IMR-90 (cell line): ENCODE data around the gene CMPK2. TPM values are rescaled to one million over a fixed set of nuclear protein-coding genes. Genes with fewer than 3 reads are reported as not detected.

Source experiments
- ATAC-seq: fragments of 200-7000 bp; cut with Tn5 transposase; 2 replicates; pipeline ENCODE4 v1.9.1; 2020; ENCODE audit warnings: low read depth, mild to moderate bottlenecking, moderate library complexity
- BruUV-seq: library from RNA; stranded (reverse); fragments of 400-500 nt; replicated peaks from 2 replicates; lab custom pipeline; 2021; lab: Mats Ljungman, UMichigan
- CTCF ChIA-PET: fragments of 300-600 bp; formaldehyde crosslinking; extraction: SDS; loops from one replicate; lab custom pipeline; 2021; ENCODE audit warnings: antibody characterized with exemption; lab: Yijun Ruan, JAX
- POLR2A ChIA-PET: fragments of 300-600 bp; sonication (Branson Sonifier 250); formaldehyde crosslinking; loops from one replicate; lab custom pipeline; 2022; ENCODE audit warnings: antibody characterized with exemption; ENCODE audit not compliant: unreplicated experiment; lab: Charles Lee
- DNase-seq: peaks from one replicate; pipeline ENCODE4 v3.0.0; 2013
- H2AFZ ChIP-seq: replicated peaks from 2 replicates; pipeline ENCODE3; 2013; ENCODE audit warnings: low read length, mild to moderate bottlenecking; ENCODE audit not compliant: poor library complexity
- H2AK5ac ChIP-seq: 2 replicates; pipeline ENCODE4 v1.6.1; 2013; ENCODE audit warnings: low read depth, low read length, inconsistent platforms
- H2AK9ac ChIP-seq: replicated peaks from 2 replicates; pipeline ENCODE3; 2013; ENCODE audit warnings: mild to moderate bottlenecking, low read depth, low read length, moderate library complexity; ENCODE audit not compliant: poor library complexity
- H2BK120ac ChIP-seq: 2 replicates; pipeline ENCODE4 v1.6.1; 2013; ENCODE audit warnings: low read depth, low read length, inconsistent platforms
- H2BK15ac ChIP-seq: 3 replicates; pipeline ENCODE4 v1.6.1; 2013; ENCODE audit warnings: low read depth, low read length, inconsistent platforms
- H2BK20ac ChIP-seq: 2 replicates; pipeline ENCODE4 v1.6.1; 2013; ENCODE audit warnings: low read depth, mild to moderate bottlenecking, inconsistent platforms, low read length, moderate library complexity
- H2BK5ac ChIP-seq: 2 replicates; pipeline ENCODE4 v1.6.1; 2013; ENCODE audit warnings: mild to moderate bottlenecking, low read depth, low read length, inconsistent platforms; ENCODE audit not compliant: poor library complexity, severe bottlenecking
- H3K14ac ChIP-seq: replicated peaks from 2 replicates; pipeline ENCODE4 v1.6.1; 2013; ENCODE audit warnings: low read depth, low read length, inconsistent platforms
- H3K18ac ChIP-seq: 2 replicates; pipeline ENCODE4 v1.6.1; 2013; ENCODE audit warnings: low read depth, low read length, control low read depth
- H3K23ac ChIP-seq: 2 replicates; pipeline ENCODE4 v1.6.1; 2013; ENCODE audit warnings: low read depth, low read length, inconsistent platforms
- H3K27ac ChIP-seq: 2 replicates; pipeline ENCODE4 v1.5.1; 2013; ENCODE audit warnings: mild to moderate bottlenecking, control low read depth, low read length; ENCODE audit not compliant: insufficient read depth
- H3K27me3 ChIP-seq: 2 replicates; pipeline ENCODE4 v1.6.1; 2013; ENCODE audit warnings: low read length; ENCODE audit not compliant: control insufficient read depth, insufficient read depth
- H3K36me3 ChIP-seq: 2 replicates; pipeline ENCODE4 v1.6.1; 2013; ENCODE audit warnings: low read length, mixed read lengths; ENCODE audit not compliant: control insufficient read depth, insufficient read depth
- H3K4ac ChIP-seq: 2 replicates; pipeline ENCODE4 v1.6.1; 2013; ENCODE audit warnings: low read depth, low read length, inconsistent platforms
- H3K4me1 ChIP-seq: 2 replicates; pipeline ENCODE4 v1.6.1; 2013; ENCODE audit warnings: low read length, mixed read lengths; ENCODE audit not compliant: control insufficient read depth, insufficient read depth
- H3K4me2 ChIP-seq: 2 replicates; pipeline ENCODE4 v1.6.1; 2013; ENCODE audit warnings: low read depth, mild to moderate bottlenecking, control low read depth, low read length, moderate library complexity
- H3K4me3 ChIP-seq: 2 replicates; pipeline ENCODE4 v1.5.1; 2013; ENCODE audit warnings: low read depth, mild to moderate bottlenecking, control low read depth, low read length, moderate library complexity; ENCODE audit not compliant: insufficient read depth
- H3K56ac ChIP-seq: 2 replicates; pipeline ENCODE4 v1.6.1; 2013; ENCODE audit warnings: low read length, inconsistent platforms; ENCODE audit not compliant: insufficient read depth; ENCODE audit errors: extremely low read depth
- H3K79me1 ChIP-seq, 2 experiments: 2 replicates each; pipeline ENCODE4 v1.6.1; 2013; ENCODE audit warnings: low read length in 2 of 2, inconsistent platforms in 1 of 2, low read depth in 1 of 2
- H3K9ac ChIP-seq: 2 replicates; pipeline ENCODE4 v1.6.1; 2013; ENCODE audit warnings: low read depth, low read length, control low read depth
- H3K9me1 ChIP-seq: 2 replicates; pipeline ENCODE4 v1.6.1; 2013; ENCODE audit warnings: low read length, inconsistent platforms; ENCODE audit not compliant: insufficient read depth
- H3K9me3 ChIP-seq: 2 replicates; pipeline ENCODE4 v1.6.1; 2013; ENCODE audit warnings: low read length; ENCODE audit not compliant: control insufficient read depth, insufficient read depth
- H4K20me1 ChIP-seq: 2 replicates; pipeline ENCODE4 v1.6.1; 2013; ENCODE audit warnings: low read length, inconsistent platforms; ENCODE audit not compliant: insufficient read depth
- H4K5ac ChIP-seq: 2 replicates; pipeline ENCODE4 v1.6.1; 2013; ENCODE audit warnings: mild to moderate bottlenecking, low read depth, low read length, control low read depth
- H4K8ac ChIP-seq, 2 experiments: 2 replicates each; pipeline ENCODE4 v1.6.1; 2013; ENCODE audit warnings: low read depth in 2 of 2, low read length in 2 of 2, control low read depth in 1 of 2, inconsistent platforms in 1 of 2
- H4K91ac ChIP-seq: 2 replicates; pipeline ENCODE4 v1.6.1; 2013; ENCODE audit warnings: low read depth, low read length, inconsistent platforms; ENCODE audit not compliant: insufficient read depth
- BHLHE40 ChIP-seq: fragments of 150-350 bp; IDR thresholded peaks from 2 replicates; pipeline ENCODE4 v1.6.1; 2016; ENCODE audit warnings: mild to moderate bottlenecking, low read depth, low read length
- CEBPB ChIP-seq: IDR thresholded peaks from 2 replicates; pipeline ENCODE4 v1.6.1; 2012; ENCODE audit warnings: low read depth, low read length, improper control_type of control experiment
- CHD1 ChIP-seq: IDR thresholded peaks from 2 replicates; pipeline ENCODE4 v1.6.1; 2012; ENCODE audit warnings: low read depth, low read length, improper control_type of control experiment
- FOS ChIP-seq: fragments of 150-350 bp; IDR thresholded peaks from 2 replicates; pipeline ENCODE4 v1.6.1; 2016; ENCODE audit warnings: low read depth, low read length
- MAFK ChIP-seq: IDR thresholded peaks from 2 replicates; pipeline ENCODE4 v1.6.1; 2012; ENCODE audit warnings: low read depth, low read length, improper control_type of control experiment
- MAZ ChIP-seq: IDR thresholded peaks from 2 replicates; pipeline ENCODE4 v1.6.1; 2012; ENCODE audit warnings: low read depth, mild to moderate bottlenecking, low read length, improper control_type of control experiment, moderate library complexity, borderline replicate concordance
- MXI1 ChIP-seq: IDR thresholded peaks from 2 replicates; pipeline ENCODE4 v1.6.1; 2012; ENCODE audit warnings: low read depth, mild to moderate bottlenecking, low read length, moderate library complexity, borderline replicate concordance
- NFE2L2 ChIP-seq: fragments of 150-350 bp; IDR thresholded peaks from 2 replicates; pipeline ENCODE4 v1.6.1; 2016; ENCODE audit warnings: low read depth, mild to moderate bottlenecking, low read length
- POLR2A ChIP-seq: IDR thresholded peaks from 2 replicates; pipeline ENCODE4 v1.6.1; 2012; ENCODE audit warnings: mild to moderate bottlenecking, low read depth, low read length
- RAD21 ChIP-seq: IDR thresholded peaks from 2 replicates; pipeline ENCODE4 v1.6.1; 2012; ENCODE audit warnings: low read length, improper control_type of control experiment
- RCOR1 ChIP-seq: IDR thresholded peaks from 2 replicates; pipeline ENCODE4 v1.6.1; 2012; ENCODE audit warnings: mild to moderate bottlenecking, low read length, improper control_type of control experiment; ENCODE audit not compliant: insufficient replicate concordance
- RFX5 ChIP-seq: IDR thresholded peaks from 2 replicates; pipeline ENCODE4 v1.8.0; 2012; ENCODE audit warnings: low read depth, mild to moderate bottlenecking, low read length, moderate library complexity
- SMC3 ChIP-seq: fragments of 150-350 bp; IDR thresholded peaks from 2 replicates; pipeline ENCODE4 v1.6.1; 2016; ENCODE audit warnings: low read depth, mild to moderate bottlenecking, antibody characterized with exemption, low read length, moderate library complexity
- USF2 ChIP-seq: fragments of 150-350 bp; IDR thresholded peaks from 2 replicates; pipeline ENCODE4 v1.6.1; 2017; ENCODE audit warnings: mild to moderate bottlenecking, antibody characterized with exemption, low read length, low read depth
- WGBS, 2 experiments: methylation state at CpG; one replicate each; pipeline versions ENCODE4 v1.1.5 to v1.1.7; 2013; ENCODE audit warnings: missing lambda C conversion rate in 2 of 2; ENCODE audit not compliant: insufficient read length in 1 of 2; ENCODE audit errors: extremely low coverage in 2 of 2; 5-methylcytosine and 5-hydroxymethylcytosine counted together
- dilution Hi-C: fragments of 300-500 bp; cut with HindIII; formaldehyde crosslinking; loops from one replicate; pipeline ENCODE4 v1.14.3; 2018; ENCODE audit warnings: low sequenced_read_pairs; ENCODE audit not compliant: unreplicated experiment
- in situ Hi-C: fragments of 300-500 bp; cut with MboI; formaldehyde crosslinking; loops from 3 replicates; pipeline ENCODE4 v1.14.3; 2019; ENCODE audit warnings: low sequenced_read_pairs, inconsistent platforms, mixed read lengths
- intact Hi-C: fragments of 100-400 bp; cut with micrococcal nuclease; formaldehyde crosslinking; loops from 2 replicates; pipeline ENCODE4 v1.10.0; 2022
- polyA plus RNA-seq, 3 experiments: library from polyadenylated mRNA; depleted of rRNA; stranded (reverse); fragments of >200 nt; gene quantifications; 2 replicates each; pipeline ENCODE4 v1.2.3, GENCODE V29; 2012; ENCODE audit warnings: low replicate concordance in 1 of 3
- total RNA-seq: library from RNA; depleted of rRNA; stranded (reverse); fragments of >200 nt; gene quantifications from 2 replicates; pipeline ENCODE4 v1.2.3, GENCODE V29; 2012
- TF ChIP-seq, protein P1 (sequence below): fragments of 150-350 bp; IDR thresholded peaks from 2 replicates; pipeline ENCODE4 v1.6.1; 2016; ENCODE audit warnings: low read depth, mild to moderate bottlenecking, low read length, moderate library complexity, borderline replicate concordance
- TF ChIP-seq, protein P2 (sequence below): conservative IDR thresholded peaks from 2 replicates; pipeline ENCODE4 v1.5.1; 2012; ENCODE audit warnings: mild to moderate bottlenecking, low read depth, low read length, improper control_type of control experiment

The CMPK2 gene
- total and polyA plus RNA-seq, 2 of the 4 experiments (the other 2 are of a cell fraction): 0.03 to 0.18 TPM

- no peak overlapping the region for H4K5ac ChIP-seq
- no peaks in the 10 kb centered on the region for H3K27me3 ChIP-seq
- H2AK5ac ChIP-seq: no peak overlapping the region
- no peak overlapping the region for H3K9ac ChIP-seq
- no peak overlapping the region for H3K23ac ChIP-seq
- H3K56ac ChIP-seq: no peak overlapping the region
- no CpG with 5 or more reads among the region's 1 CpG for WGBS, 2 experiments
- CTCF ChIA-PET: interaction anchor here (0.9 kb wide), 1 partner anchor 11 kb away, joined by 3 read pairs; no protein-coding TSS in a partner anchor
- no peak overlapping the region for H2BK120ac ChIP-seq
- no peak overlapping the region for H2AK9ac ChIP-seq
- no peak overlapping the region for H3K18ac ChIP-seq
- BruUV-seq: no TSS peak
- in situ Hi-C loops (no loop called here), dilution Hi-C loops (no loop called here), intact Hi-C loops (no loop called here)
- H3K27ac ChIP-seq: no peak overlapping the region
- H3K14ac ChIP-seq: no peak overlapping the region
- no peaks in the 10 kb centered on the region for H3K9me3 ChIP-seq
- TF ChIP-seq, protein P1, sequence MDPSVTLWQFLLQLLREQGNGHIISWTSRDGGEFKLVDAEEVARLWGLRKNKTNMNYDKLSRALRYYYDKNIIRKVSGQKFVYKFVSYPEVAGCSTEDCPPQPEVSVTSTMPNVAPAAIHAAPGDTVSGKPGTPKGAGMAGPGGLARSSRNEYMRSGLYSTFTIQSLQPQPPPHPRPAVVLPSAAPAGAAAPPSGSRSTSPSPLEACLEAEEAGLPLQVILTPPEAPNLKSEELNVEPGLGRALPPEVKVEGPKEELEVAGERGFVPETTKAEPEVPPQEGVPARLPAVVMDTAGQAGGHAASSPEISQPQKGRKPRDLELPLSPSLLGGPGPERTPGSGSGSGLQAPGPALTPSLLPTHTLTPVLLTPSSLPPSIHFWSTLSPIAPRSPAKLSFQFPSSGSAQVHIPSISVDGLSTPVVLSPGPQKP: no peak
- TF ChIP-seq FOS (no peak), POLR2A (no peak), RAD21 (no peak), CEBPB (no peak), RCOR1 (no peak), MAFK (no peak), SMC3 (no peak), MXI1 (no peak), RFX5 (no peak), BHLHE40 (no peak), USF2 (no peak), NFE2L2 (no peak), CHD1 (no peak), MAZ (no peak)
- TF ChIP-seq, protein P2, sequence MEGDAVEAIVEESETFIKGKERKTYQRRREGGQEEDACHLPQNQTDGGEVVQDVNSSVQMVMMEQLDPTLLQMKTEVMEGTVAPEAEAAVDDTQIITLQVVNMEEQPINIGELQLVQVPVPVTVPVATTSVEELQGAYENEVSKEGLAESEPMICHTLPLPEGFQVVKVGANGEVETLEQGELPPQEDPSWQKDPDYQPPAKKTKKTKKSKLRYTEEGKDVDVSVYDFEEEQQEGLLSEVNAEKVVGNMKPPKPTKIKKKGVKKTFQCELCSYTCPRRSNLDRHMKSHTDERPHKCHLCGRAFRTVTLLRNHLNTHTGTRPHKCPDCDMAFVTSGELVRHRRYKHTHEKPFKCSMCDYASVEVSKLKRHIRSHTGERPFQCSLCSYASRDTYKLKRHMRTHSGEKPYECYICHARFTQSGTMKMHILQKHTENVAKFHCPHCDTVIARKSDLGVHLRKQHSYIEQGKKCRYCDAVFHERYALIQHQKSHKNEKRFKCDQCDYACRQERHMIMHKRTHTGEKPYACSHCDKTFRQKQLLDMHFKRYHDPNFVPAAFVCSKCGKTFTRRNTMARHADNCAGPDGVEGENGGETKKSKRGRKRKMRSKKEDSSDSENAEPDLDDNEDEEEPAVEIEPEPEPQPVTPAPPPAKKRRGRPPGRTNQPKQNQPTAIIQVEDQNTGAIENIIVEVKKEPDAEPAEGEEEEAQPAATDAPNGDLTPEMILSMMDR: no peak
- H3K4ac ChIP-seq: no peak overlapping the region
- ATAC-seq: no peak
- no peak overlapping the region for H4K91ac ChIP-seq
- no peak overlapping the region for H4K8ac ChIP-seq
- POLR2A ChIA-PET: no interaction called here
- no peak overlapping the region for H2BK20ac ChIP-seq
- no peaks in the 10 kb centered on the region for H3K9me1 ChIP-seq
- DNase-seq: no peak
- no peak overlapping the region for H3K4me3 ChIP-seq
- no peak overlapping the region for H2AFZ ChIP-seq
- H2BK15ac ChIP-seq: no peak overlapping the region
- no peaks in the 10 kb centered on the region for H4K20me1 ChIP-seq
- H3K4me2 ChIP-seq: no peak overlapping the region
- H2BK5ac ChIP-seq: no peak overlapping the region
- no peaks in the 10 kb centered on the region for H3K4me1 ChIP-seq
- H3K36me3 ChIP-seq: no peaks in the 10 kb centered on the region
- no peaks in the 10 kb centered on the region for H3K79me1 ChIP-seq
These were observed 40.0 kb upstream of the CMPK2 start for GRCh38 chr2:6905668-6906067.
